ENCODE data around the gene SHROOM3. TPM values are rescaled to one million over a fixed set of nuclear protein-coding genes. Genes with fewer than 3 reads are reported as not detected.

SHROOM3 gene
- total and polyA plus RNA-seq, 10 donors = 0.37 to 23.9 (median 8.3) TPM

DNA sequence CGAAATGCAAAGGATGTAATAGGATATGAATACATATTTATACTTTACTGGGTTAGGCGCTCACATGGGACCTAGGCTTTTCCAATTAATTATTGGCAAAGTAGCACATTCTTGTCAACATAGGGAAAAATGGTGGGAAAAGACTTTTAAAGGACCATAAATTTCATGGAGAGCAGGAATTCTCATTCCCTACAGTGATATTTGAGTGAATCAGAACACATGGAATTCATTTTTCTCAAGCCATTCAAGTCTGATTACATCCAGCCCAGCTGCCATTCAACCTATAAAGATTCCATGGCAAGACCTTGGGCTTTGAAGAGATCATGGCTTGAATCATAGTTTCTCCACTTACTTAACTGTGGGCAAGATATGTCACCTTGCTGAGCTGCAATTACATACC lies 312.5 kb downstream of the SHROOM3 start:
- no peak for DNase-seq
- TF ChIP-seq POLR2A (IDR thresholded peaks at IDR 0.05) = no peak
- TF ChIP-seq POLR2AphosphoS5 (IDR thresholded peaks at IDR 0.05) = no peak
- TF ChIP-seq, protein P1, sequence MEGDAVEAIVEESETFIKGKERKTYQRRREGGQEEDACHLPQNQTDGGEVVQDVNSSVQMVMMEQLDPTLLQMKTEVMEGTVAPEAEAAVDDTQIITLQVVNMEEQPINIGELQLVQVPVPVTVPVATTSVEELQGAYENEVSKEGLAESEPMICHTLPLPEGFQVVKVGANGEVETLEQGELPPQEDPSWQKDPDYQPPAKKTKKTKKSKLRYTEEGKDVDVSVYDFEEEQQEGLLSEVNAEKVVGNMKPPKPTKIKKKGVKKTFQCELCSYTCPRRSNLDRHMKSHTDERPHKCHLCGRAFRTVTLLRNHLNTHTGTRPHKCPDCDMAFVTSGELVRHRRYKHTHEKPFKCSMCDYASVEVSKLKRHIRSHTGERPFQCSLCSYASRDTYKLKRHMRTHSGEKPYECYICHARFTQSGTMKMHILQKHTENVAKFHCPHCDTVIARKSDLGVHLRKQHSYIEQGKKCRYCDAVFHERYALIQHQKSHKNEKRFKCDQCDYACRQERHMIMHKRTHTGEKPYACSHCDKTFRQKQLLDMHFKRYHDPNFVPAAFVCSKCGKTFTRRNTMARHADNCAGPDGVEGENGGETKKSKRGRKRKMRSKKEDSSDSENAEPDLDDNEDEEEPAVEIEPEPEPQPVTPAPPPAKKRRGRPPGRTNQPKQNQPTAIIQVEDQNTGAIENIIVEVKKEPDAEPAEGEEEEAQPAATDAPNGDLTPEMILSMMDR (IDR thresholded peaks at IDR 0.05 in 8 of 11, conservative IDR thresholded peaks at IDR 0.05 in 3 of 11) = no peak
- peaks cover 0 to 9% (median 0%) of the 10 kb centered on the region in 8 donors for H3K9me3 ChIP-seq
- peaks cover 0 to 18% (median 0%) of the 10 kb centered on the region in 7 donors for H3K27me3 ChIP-seq (replicated peaks in 1 of 7)
- intact Hi-C loops (cut with DNase I; ENCODE audit: low total_unique reads) = no loop called here
- no peaks in the 10 kb centered on the region for H3K36me3 ChIP-seq
- WGBS, 5 donors = 80 to 89% (median 82%) methylated on average over 2 of the region's 2 CpGs
- peaks cover 0 to 6% (median 0%) of the 10 kb centered on the region in 6 donors for H3K4me1 ChIP-seq
- H3K27ac ChIP-seq = no peak overlapping the region
- no peak overlapping the region for H3K4me3 ChIP-seq

DNA sequence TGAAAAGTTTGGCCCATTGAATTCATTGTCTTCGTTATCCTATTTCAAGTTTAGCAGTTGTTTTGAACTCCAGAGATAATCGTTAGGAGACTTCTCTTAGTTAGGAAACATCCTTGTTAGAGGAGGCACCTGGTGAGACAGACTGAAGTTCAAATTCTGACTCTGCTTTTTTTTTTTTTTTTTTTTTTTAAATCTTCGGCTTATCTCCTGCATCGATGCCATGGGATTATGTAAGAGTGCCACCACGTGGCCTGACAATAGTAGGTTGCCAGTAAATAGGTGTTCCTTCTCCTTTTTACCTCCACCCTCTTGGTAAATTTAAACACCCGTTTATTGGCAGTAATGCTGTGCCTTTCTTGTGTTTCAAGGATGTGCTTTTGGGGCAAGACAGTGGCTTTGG lies 313.6 kb downstream of the SHROOM3 start:
- no peaks in the 10 kb centered on the region for H3K36me3 ChIP-seq
- no peak overlapping the region for H3K4me3 ChIP-seq
- DNase-seq = no peak
- intact Hi-C loops (cut with DNase I; ENCODE audit: low total_unique reads) = no loop called here
- H3K9me3 ChIP-seq = peaks cover 0 to 9% (median 0%) of the 10 kb centered on the region in 8 donors
- H3K27me3 ChIP-seq (replicated peaks in 1 of 7) = peaks cover 0 to 26% (median 0%) of the 10 kb centered on the region in 7 donors
- TF ChIP-seq, protein P1 (IDR thresholded peaks at IDR 0.05 in 8 of 11, conservative IDR thresholded peaks at IDR 0.05 in 3 of 11) = peak in 1 of 11 experiments; percentile 16
- TF ChIP-seq POLR2A (IDR thresholded peaks at IDR 0.05) = no peak
- H3K4me1 ChIP-seq = peaks cover 0 to 6% (median 1%) of the 10 kb centered on the region in 6 donors
- 18 to 24% (median 20%) methylated on average over 6 of the region's 6 CpGs for WGBS, 5 donors
- no peak overlapping the region for H3K27ac ChIP-seq

DNA sequence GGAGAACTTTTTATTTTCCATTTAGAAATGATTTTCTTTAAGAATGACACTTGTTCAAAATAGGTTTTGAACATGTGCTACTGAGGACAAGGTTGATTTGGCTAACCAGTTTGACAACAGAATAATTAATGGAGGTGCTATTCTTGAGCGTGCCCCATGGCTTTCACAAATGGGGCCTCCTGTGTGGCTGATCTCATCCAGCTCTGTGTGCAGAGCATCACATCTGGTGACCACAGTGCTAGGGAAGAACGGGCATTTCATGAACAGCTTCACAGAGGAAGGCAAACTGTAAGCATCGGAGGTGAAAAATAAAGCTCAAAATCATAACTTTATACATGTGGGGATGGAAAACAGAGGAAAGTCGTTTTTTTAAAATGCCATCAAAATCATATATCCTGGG lies 314.3 kb downstream of the SHROOM3 start:
- Histone ChIP-seq H3K4me1 (peaks cover 0 to 10% (median 2%) of the 10 kb centered on the region in 6 donors), H3K27me3 (replicated peaks in 1 of 7) (peaks cover 0 to 33% (median 0%) of the 10 kb centered on the region in 7 donors), H3K9me3 (peaks cover 0 to 9% (median 0%) of the 10 kb centered on the region in 8 donors), H3K36me3 (peaks cover 0 to 1% (median 0%) of the 10 kb centered on the region in 6 donors), H3K4me3 (no peak overlapping the region), H3K27ac (no peak overlapping the region)
- DNase-seq = no peak
- WGBS, 5 donors = 75 to 86% (median 78%) methylated on average over 4 of the region's 4 CpGs
- TF ChIP-seq, protein P1 (IDR thresholded peaks at IDR 0.05 in 8 of 11, conservative IDR thresholded peaks at IDR 0.05 in 3 of 11) = no peak
- TF ChIP-seq POLR2A (IDR thresholded peaks at IDR 0.05) = no peak
- TF ChIP-seq POLR2AphosphoS5 (IDR thresholded peaks at IDR 0.05) = no peak
- intact Hi-C loops (cut with DNase I; ENCODE audit: low total_unique reads) = no loop called here

- no peak for DNase-seq
- Histone ChIP-seq H3K4me1 (peaks cover 0 to 13% (median 2%) of the 10 kb centered on the region in 6 donors), H3K27ac (no peak overlapping the region), H3K27me3 (replicated peaks in 1 of 7) (peaks cover 0 to 35% (median 0%) of the 10 kb centered on the region in 7 donors), H3K9me3 (peaks cover 0 to 9% (median 0%) of the 10 kb centered on the region in 8 donors), H3K4me3 (no peak overlapping the region), H3K36me3 (peaks cover 0 to 11% (median 0%) of the 10 kb centered on the region in 6 donors)
- TF ChIP-seq, protein P1 (IDR thresholded peaks at IDR 0.05 in 8 of 11, conservative IDR thresholded peaks at IDR 0.05 in 3 of 11) = no peak
- no peak for TF ChIP-seq POLR2AphosphoS5 (IDR thresholded peaks at IDR 0.05)
- TF ChIP-seq POLR2A (IDR thresholded peaks at IDR 0.05) = no peak
- 70 to 85% (median 80%) methylated on average over 3 of the region's 3 CpGs for WGBS, 5 donors
- intact Hi-C loops (cut with DNase I; ENCODE audit: low total_unique reads) = loop anchor here (10.0 kb wide), 1 partner anchor 576 kb away; no protein-coding TSS in a partner anchor
Observed at GRCh38 chr4:76750716-76751115, 315.7 kb downstream of the SHROOM3 start.
